Forelimb muscle (tissue), 1 donor: ENCODE results near the gene GNA12. TPM values are rescaled to one million over a fixed set of nuclear protein-coding genes. Genes with fewer than 3 reads are reported as not detected.

Experiments used
- DNase-seq: peaks from one replicate; pipeline ENCODE4 v3.0.0-alpha.2; 2013; ENCODE audit warnings: low read depth
- polyA plus RNA-seq: library from polyadenylated mRNA; unstranded; fragments of 120-200 nt; gene quantifications from one replicate; pipeline ENCODE4 v1.2.1, GENCODE V29; 2013; ENCODE audit not compliant: insufficient read length

The GNA12 gene
- polyA plus RNA-seq, 1 donor, result 26.5 TPM

DNA sequence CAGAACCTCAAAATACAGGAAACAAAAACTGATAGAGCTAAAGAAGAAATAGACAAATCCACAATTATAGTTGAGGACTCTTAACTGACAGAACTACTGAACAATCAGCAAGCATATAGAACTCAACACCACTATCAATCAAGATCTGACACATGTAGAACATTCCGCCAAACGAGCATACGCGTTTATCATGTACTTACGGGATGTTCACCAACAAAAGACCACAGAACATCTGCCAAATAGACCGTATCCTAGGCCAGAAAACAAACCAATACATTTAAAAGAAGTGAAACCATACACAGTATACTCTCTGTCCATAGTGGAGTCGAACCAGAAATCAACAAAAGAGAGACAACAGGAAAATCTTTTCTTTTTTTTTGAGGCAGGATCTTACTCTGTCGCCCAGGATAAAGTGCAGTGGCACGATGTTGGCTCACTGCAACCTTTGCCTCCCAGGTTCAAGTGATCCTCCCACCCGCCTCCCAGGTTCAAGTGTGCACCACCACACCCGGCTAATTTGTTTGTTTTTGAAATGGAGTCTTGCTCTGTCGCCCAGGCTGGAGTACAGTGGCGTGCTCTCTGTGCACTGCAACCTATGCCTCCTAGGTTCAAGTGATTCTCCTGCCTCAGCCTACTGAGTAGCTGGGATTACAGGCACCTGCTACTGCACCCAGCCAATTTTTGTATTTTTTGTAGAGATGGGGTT, 5.1 kb downstream of the GNA12 start:
- DNase-seq, result no peak

DNA sequence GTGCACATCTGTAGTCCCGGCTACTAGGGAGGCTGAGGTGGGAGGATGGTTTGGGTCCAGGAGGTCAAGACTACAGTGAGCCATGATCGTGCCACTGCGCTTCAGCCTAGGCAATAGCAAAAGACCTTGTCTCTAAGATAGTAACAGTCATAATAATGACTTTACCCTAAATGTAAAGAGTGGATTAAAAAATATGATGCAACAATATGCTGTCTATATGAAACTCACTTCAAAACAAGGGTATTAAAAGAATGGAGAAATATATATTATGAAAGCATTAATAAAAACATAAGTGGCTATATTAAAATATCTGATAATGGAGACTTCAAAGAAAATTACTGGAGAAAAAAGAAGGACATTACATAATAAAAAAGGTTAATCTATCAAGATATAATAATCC, 5.7 kb downstream of the GNA12 start:
- DNase-seq, result no peak

GRCh38 chr7:2837496-2837895, 6.6 kb downstream of the GNA12 start:
- DNase-seq, result no peak

DNA sequence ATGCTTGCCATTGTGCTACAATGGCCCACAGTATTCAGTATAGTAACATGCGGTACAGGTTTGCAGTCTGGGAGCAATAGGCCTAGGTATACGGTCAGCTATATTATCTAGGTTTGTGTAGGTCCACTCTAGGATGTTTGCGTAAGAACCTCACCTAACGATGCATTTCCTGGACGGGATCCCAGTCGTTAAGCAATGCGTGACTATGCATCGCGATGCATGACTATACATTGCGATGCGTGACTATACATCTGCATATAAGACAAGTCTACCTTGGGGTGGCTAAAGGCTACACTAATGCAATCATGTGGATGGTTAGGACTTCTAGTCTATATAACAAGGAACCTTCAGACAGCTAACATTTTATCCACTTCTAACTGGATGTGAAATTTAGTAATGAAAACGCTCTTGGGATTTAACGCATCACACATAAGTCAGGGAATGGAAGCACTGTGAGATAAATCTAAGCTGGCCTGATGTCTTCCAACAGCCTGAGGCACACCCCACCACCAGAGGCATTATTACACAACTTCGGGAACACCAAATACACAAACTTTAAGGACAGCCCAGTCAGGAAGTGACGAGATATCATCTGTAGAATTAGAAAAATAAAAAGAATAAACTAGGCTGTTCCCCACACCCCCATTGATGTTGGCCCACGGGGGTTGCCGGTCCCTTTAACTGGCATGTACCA, 9.2 kb downstream of the GNA12 start:
- DNase-seq, result no peak

DNA sequence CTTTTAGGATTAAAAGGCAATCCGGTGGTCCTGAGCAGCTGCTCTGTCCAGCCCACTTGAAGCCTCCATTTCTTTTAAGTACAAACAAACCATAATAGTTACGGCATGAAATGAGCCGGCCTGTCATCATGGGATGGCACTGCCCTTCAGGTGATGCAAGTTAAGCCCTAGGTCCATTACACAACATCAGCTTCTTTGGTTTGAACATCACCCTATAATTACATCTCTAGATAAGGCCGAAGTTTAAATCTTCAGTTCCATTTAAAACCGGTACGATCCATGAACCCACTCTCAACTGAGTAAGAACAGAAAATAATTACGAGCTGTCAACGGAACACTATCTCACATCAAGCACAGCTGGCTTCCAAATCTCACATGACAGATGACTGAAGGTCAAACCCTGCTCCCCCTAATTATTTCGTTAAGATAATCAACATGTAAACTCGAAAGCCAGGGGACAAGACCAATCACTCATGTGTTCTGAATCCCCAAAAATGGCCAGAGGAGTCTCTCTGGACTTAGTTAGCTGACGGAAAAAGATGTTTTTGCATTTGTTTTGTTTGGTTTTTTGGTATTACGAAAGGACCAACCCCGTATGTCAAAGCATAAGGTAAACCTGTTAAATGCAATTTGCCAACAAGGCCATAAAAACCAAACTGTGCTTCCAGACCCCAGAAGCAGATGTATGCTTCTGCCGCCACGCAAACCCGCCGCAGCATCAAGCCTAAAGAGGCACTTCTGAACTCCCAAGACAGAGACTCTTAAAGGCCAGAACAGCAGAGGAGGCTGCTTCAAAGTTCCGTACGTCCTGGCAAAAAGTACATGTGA, 10.8 kb downstream of the GNA12 start:
- no peak for DNase-seq

DNA sequence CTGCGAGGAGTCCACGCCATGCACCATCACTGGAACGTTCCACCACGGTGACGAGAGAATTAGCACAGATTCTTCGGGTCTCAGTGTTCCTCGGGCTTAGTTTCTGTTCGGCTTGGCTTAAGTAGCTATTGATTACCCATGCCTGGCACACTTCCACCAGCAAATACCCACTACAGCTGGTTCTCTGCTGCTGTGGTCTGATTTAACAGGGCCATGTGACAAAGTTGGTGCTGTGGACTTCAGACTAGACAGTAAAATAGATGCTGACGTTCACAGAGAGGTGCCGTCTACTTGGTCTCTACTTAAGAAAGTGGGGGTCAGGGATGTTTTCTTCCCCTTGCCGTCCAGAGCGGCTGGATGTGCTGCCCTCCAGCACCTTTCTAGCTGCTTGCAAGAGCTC, 11.6 kb downstream of the GNA12 start:
- no peak for DNase-seq

DNA sequence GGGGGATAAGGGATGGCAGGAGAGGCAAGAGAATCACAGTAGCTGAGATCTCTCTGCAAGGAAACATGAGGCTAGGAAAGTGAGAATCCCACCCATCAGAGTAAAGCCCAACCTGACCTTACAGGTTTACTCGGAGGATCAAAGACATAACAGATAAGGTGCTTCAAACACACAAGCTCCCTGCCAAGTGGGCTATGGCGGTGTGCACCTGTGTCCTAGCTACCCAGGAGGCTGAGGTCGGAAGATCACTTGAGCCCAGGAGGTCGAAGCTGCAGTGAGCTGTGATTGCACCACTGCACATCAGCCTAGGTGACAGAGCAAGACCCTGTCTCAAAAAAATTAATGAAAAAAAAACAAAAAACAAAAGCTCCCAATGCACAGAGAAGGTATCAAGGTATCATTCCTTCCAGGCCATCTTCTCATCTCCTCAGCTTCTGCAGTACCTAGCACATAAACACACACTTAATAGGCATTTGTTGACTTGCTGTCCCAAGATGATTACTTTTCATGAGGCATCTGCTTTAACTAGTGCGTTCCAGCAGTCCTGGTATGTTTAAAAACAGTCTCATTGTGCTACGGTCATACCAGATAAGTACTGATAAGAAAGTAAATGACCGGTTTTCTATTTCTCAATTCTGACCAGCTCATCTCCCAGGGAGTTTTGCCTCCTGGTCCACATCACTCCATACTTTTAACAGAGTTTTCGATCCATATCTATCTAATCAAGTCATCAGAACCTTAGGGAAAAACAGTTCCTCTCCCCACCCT, 13.3 kb downstream of the GNA12 start:
- DNase-seq, result no peak

DNA sequence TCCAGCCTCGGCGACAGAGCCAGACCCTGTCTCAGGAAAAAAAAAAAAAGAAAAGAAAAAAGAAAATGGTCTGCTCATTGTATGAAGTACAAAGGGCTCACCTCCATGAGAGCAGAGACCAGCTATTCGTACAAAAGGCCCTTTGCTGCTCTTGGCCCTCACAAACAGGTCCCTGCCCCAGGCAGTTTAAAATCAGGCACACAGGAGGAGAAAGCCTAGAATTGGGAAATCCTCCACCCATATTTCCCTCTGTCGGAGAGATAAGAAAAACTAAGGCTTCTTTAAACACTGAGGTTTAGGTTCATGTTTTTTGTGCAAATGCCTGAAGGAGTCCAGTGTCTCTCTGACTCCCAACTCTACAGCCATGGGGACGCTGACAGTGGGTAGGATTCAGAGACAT, 15.1 kb downstream of the GNA12 start:
- no peak for DNase-seq

- no peak for DNase-seq
These were observed 17.3 kb downstream of the GNA12 start for GRCh38 chr7:2826771-2827170.

DNA sequence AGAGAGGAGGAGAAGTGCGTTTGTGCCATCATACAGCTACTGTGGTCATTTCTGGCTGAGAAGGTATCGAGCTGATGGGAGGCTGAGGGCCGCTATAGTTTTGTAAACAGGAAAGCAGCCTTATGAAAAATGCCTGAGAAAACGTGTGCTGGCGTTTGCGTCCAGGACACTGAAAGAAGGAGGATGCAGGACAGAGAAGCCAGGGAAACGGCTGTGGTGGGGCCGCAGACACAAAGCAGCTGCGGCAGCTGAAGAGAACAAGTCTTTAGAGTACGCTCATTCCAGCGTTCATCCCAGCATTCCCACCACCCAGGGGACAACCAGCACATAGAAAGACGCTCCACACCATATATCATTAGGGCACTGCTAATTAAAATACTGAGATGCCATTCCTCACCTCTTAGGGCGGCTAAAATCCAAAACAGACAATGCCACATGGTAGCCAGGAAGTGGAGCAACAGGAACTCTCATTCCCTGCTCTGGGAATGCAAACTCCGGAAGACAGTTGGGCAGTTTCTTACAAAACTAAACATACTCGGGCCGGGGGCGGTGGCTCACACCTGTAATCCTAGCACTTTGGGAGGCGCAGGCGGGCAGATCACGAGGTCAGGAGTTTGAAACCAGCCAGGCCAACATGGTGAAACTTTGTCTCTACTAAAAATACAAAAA, 18.4 kb downstream of the GNA12 start:
- DNase-seq, result no peak

- no peak for DNase-seq
These were observed 19.2 kb downstream of the GNA12 start for GRCh38 chr7:2824678-2825461.

DNA sequence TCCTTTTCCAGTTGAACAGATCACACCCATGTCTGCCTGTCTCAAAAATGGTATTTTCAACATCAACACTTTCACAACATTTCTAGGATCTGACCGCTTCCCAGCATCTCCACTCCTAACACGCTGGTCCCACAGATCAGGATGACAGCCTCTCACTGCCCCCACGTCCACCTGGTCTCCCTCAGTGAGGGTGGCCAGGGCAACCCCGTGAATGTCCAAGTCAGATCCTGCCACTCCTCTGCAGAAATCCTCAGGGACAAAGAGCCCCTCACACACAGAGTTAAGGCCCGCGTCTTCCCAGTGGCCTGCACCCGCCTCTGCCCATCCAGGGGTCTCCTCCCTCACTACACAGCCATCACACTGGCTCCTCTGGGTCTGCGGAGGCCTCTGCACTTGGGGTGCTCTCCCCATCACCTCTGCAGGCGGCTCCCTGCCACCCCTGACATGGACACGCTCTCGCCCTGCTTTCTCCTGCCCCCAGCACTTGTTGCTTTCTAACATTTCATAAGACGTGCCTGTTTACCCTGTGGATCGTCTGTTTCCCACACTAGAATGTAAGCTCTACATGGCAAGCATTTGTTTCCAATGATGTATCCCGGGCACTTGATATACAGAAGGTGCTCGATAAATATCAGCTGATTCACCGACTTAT, 20.0 kb downstream of the GNA12 start:
- DNase-seq, result no peak

- DNase-seq, result no peak
These were observed 21.0 kb downstream of the GNA12 start for GRCh38 chr7:2823130-2823529.

- no peak for DNase-seq
These were observed 22.1 kb downstream of the GNA12 start for GRCh38 chr7:2821842-2822507.

GRCh38 chr7:2821161-2821841, 22.8 kb downstream of the GNA12 start:
- no peak for DNase-seq

DNA sequence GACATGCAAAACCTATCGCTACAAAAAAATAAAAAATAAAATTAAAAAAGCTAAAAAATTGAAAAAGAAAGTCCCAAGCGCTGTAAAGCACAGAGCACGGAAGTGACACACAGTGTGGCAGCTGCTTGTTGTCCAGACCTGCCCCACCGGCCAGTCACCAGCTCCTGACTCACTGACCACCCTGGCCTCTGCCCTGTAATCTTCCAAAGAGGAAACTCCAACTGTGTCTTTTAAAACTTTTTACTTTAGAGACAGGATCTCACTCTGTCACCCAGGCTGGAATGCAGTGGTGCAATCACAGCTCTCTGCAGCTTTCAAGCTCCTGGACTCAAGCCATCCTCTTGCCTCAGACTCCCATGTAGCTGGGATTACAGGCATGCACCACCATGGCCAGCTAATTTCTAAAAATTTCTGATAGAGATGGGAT, 23.6 kb downstream of the GNA12 start:
- no peak for DNase-seq

DNA sequence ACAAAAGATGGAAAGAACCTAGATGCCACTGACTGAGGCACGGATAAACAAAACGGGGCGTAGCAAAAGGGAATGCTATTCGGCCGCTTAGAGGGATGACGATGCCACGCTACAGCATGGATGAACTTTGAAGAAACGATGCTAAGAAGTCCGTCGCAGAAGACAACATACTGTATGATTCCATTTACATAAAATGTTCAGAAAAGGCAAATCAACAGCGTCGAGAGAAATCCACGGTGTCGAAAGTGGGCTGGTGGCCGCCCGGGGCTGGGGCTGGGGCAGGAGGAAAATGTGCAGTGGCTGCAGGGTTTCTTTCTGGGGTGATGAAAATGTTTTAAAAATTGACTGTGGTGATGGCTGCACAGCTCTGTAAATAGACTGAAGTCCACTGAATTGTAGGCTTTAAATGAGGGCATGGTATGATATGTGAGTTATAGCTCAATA, 24.1 kb downstream of the GNA12 start:
- no peak for DNase-seq

GRCh38 chr7:2819161-2819953, 24.8 kb downstream of the GNA12 start:
- DNase-seq, result no peak
